ENCODE results near the gene RECQL.

Gene RECQL

GRCh38 chr12:21438643-21439042 lies 62.8 kb downstream of the RECQL start:
- TF ChIP-seq CSDC2 (CRISPR knock-in tag; IDR thresholded peaks at IDR 0.05) (no peak), ZC3H10 (CRISPR knock-in tag; IDR thresholded peaks at IDR 0.05) (no peak), TOX (CRISPR knock-in tag; IDR thresholded peaks at IDR 0.05; ENCODE audit: borderline replicate concordance) (no peak), SNAI2 (CRISPR knock-in tag; IDR thresholded peaks at IDR 0.05) (no peak), BACH2 (CRISPR knock-in tag; IDR thresholded peaks at IDR 0.05; ENCODE audit: borderline replicate concordance) (no peak), ZNF70 (CRISPR knock-in tag; IDR thresholded peaks at IDR 0.05) (no peak), GLIS3 (CRISPR knock-in tag; IDR thresholded peaks at IDR 0.05) (no peak), PPARA (CRISPR knock-in tag; IDR thresholded peaks at IDR 0.05; ENCODE audit: borderline replicate concordance) (no peak), ZFP3 (CRISPR knock-in tag; IDR thresholded peaks at IDR 0.05) (no peak), ZNF8 (CRISPR knock-in tag; IDR thresholded peaks at IDR 0.05) (no peak), ARNTL (CRISPR knock-in tag; IDR thresholded peaks at IDR 0.05; ENCODE audit: borderline replicate concordance, low read depth) (no peak), ZNF565 (CRISPR knock-in tag; conservative IDR thresholded peaks at IDR 0.05; ENCODE audit: low read depth) (no peak), TSHZ2 (CRISPR knock-in tag; IDR thresholded peaks at IDR 0.05) (no peak), ISL1 (CRISPR knock-in tag; IDR thresholded peaks at IDR 0.05) (no peak), CREB5 (CRISPR knock-in tag; IDR thresholded peaks at IDR 0.05; ENCODE audit: low read depth) (no peak), ESRRG (CRISPR knock-in tag; IDR thresholded peaks at IDR 0.05) (no peak)
- TF ChIP-seq, protein P1, sequence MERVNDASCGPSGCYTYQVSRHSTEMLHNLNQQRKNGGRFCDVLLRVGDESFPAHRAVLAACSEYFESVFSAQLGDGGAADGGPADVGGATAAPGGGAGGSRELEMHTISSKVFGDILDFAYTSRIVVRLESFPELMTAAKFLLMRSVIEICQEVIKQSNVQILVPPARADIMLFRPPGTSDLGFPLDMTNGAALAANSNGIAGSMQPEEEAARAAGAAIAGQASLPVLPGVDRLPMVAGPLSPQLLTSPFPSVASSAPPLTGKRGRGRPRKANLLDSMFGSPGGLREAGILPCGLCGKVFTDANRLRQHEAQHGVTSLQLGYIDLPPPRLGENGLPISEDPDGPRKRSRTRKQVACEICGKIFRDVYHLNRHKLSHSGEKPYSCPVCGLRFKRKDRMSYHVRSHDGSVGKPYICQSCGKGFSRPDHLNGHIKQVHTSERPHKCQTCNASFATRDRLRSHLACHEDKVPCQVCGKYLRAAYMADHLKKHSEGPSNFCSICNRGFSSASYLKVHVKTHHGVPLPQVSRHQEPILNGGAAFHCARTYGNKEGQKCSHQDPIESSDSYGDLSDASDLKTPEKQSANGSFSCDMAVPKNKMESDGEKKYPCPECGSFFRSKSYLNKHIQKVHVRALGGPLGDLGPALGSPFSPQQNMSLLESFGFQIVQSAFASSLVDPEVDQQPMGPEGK (CRISPR knock-in tag; IDR thresholded peaks at IDR 0.05; ENCODE audit: borderline replicate concordance), result no peak
- TF ChIP-seq, protein P2, sequence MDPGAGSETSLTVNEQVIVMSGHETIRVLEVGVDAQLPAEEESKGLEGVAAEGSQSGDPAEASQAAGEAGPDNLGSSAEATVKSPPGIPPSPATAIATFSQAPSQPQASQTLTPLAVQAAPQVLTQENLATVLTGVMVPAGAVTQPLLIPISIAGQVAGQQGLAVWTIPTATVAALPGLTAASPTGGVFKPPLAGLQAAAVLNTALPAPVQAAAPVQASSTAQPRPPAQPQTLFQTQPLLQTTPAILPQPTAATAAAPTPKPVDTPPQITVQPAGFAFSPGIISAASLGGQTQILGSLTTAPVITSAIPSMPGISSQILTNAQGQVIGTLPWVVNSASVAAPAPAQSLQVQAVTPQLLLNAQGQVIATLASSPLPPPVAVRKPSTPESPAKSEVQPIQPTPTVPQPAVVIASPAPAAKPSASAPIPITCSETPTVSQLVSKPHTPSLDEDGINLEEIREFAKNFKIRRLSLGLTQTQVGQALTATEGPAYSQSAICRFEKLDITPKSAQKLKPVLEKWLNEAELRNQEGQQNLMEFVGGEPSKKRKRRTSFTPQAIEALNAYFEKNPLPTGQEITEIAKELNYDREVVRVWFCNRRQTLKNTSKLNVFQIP (CRISPR knock-in tag; IDR thresholded peaks at IDR 0.05; ENCODE audit: borderline replicate concordance, low read depth), result no peak
- TF ChIP-seq, protein P3, sequence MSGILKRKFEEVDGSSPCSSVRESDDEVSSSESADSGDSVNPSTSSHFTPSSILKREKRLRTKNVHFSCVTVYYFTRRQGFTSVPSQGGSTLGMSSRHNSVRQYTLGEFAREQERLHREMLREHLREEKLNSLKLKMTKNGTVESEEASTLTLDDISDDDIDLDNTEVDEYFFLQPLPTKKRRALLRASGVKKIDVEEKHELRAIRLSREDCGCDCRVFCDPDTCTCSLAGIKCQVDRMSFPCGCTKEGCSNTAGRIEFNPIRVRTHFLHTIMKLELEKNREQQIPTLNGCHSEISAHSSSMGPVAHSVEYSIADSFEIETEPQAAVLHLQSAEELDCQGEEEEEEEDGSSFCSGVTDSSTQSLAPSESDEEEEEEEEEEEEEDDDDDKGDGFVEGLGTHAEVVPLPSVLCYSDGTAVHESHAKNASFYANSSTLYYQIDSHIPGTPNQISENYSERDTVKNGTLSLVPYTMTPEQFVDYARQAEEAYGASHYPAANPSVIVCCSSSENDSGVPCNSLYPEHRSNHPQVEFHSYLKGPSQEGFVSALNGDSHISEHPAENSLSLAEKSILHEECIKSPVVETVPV (CRISPR knock-in tag; IDR thresholded peaks at IDR 0.05), result no peak
- no peak for ATAC-seq

DNA sequence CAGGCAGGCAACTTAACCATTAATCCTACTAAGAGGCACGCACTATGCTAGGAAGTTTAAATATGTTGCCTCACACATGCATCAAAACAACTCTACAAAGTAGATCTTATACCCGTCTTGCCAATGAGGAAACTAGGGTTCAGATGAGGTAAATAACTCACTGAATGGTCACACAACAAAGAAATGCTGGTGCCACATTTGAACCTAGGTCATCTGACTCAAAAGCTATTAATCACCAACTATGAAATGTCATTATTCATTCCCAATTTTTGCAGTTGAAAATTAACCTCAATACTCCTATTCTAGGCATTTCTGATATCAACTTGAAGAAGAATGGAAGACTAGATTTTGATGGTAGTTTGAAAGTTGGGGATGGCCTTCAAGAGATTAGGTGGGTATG lies 66.7 kb downstream of the RECQL start:
- no peak for TF ChIP-seq ZC3H10 (CRISPR knock-in tag; IDR thresholded peaks at IDR 0.05)
- TF ChIP-seq ZNF8 (CRISPR knock-in tag; IDR thresholded peaks at IDR 0.05), result no peak
- TF ChIP-seq CREB5 (CRISPR knock-in tag; IDR thresholded peaks at IDR 0.05; ENCODE audit: low read depth), result no peak
- no peak for TF ChIP-seq ESRRG (CRISPR knock-in tag; IDR thresholded peaks at IDR 0.05)
- TF ChIP-seq ZNF70 (CRISPR knock-in tag; IDR thresholded peaks at IDR 0.05), result no peak
- TF ChIP-seq, protein P2 (CRISPR knock-in tag; IDR thresholded peaks at IDR 0.05; ENCODE audit: borderline replicate concordance, low read depth), result no peak
- TF ChIP-seq, protein P3 (CRISPR knock-in tag; IDR thresholded peaks at IDR 0.05), result no peak
- no peak for TF ChIP-seq ZNF565 (CRISPR knock-in tag; conservative IDR thresholded peaks at IDR 0.05; ENCODE audit: low read depth)
- no peak for TF ChIP-seq CSDC2 (CRISPR knock-in tag; IDR thresholded peaks at IDR 0.05)
- no peak for TF ChIP-seq BACH2 (CRISPR knock-in tag; IDR thresholded peaks at IDR 0.05; ENCODE audit: borderline replicate concordance)
- TF ChIP-seq, protein P1 (CRISPR knock-in tag; IDR thresholded peaks at IDR 0.05; ENCODE audit: borderline replicate concordance), result no peak
- no peak for TF ChIP-seq SNAI2 (CRISPR knock-in tag; IDR thresholded peaks at IDR 0.05)
- no peak for TF ChIP-seq OSR1 (CRISPR knock-in tag; IDR thresholded peaks at IDR 0.05)
- no peak for TF ChIP-seq ZFP3 (CRISPR knock-in tag; IDR thresholded peaks at IDR 0.05)
- ATAC-seq, result no peak
